ENCODE results near the gene WNT4. TPM values are rescaled to one million over a fixed set of nuclear protein-coding genes. Genes with fewer than 3 reads are reported as not detected.
A peak's percentile ranks its signal among the peaks of the same experiment; 100 is the strongest.

Gene WNT4
- total RNA-seq, 6 donors from 2014 or later = 1.0 to 3.2 (median 2.0) TPM

GRCh38 chr1:22131875-22132486 lies 10.9 kb downstream of the WNT4 start:
- ATAC-seq (ENCODE audit: low FRiP score in 2 of 2) (no peak), DNase-seq (peak; percentile 56 to 87)
- TF ChIP-seq CTCF (IDR thresholded peaks at IDR 0.05) = peak; percentile 61 to 89 (median 78)
- no peak for TF ChIP-seq POLR2AphosphoS5 (IDR thresholded peaks at IDR 0.05)

GRCh38 chr1:22131062-22131461 lies 11.8 kb downstream of the WNT4 start:
- TF ChIP-seq POLR2A (IDR thresholded peaks at IDR 0.05) (no peak), POLR2AphosphoS5 (IDR thresholded peaks at IDR 0.05) (no peak), CTCF (IDR thresholded peaks at IDR 0.05) (no peak), EP300 (IDR thresholded peaks at IDR 0.05) (no peak)
- ATAC-seq (ENCODE audit: low FRiP score in 2 of 2) = no peak

More at GRCh38 chr1:22131875-22132486, 10.9 kb downstream of the WNT4 start:
- 18 to 20% methylated on average over 2 to 10 of the region's 10 CpGs for WGBS, 2 donors
- Histone ChIP-seq H3K4me3 (no peak overlapping the region), H3K36me3 (no peaks in the 10 kb centered on the region), H3K27me3 (no peaks in the 10 kb centered on the region), H3K27ac (no peak overlapping the region), H3K4me1 (peaks cover 0 to 15% (median 5%) of the 10 kb centered on the region in 4 donors), H3K9me3 (no peaks in the 10 kb centered on the region)

GRCh38 chr1:22129501-22130117 lies 13.3 kb downstream of the WNT4 start:
- Histone ChIP-seq H3K27ac (no peak overlapping the region), H3K36me3 (no peaks in the 10 kb centered on the region), H3K4me1 (peaks cover 0 to 15% (median 5%) of the 10 kb centered on the region in 4 donors), H3K4me3 (no peak overlapping the region), H3K27me3 (no peaks in the 10 kb centered on the region), H3K9me3 (no peaks in the 10 kb centered on the region)
- peak in 1 of 2 donors; percentile 72 for DNase-seq
- TF ChIP-seq CTCF (IDR thresholded peaks at IDR 0.05) (no peak), EP300 (IDR thresholded peaks at IDR 0.05) (no peak), POLR2AphosphoS5 (IDR thresholded peaks at IDR 0.05) (no peak), POLR2A (IDR thresholded peaks at IDR 0.05) (no peak)
- 91 to 94% methylated on average over 24 to 28 of the region's 29 CpGs for WGBS, 2 donors
- ATAC-seq (ENCODE audit: low FRiP score in 2 of 2) = no peak

More at GRCh38 chr1:22131062-22131461, 11.8 kb downstream of the WNT4 start:
- H3K4me3 ChIP-seq = no peak overlapping the region
- no peaks in the 10 kb centered on the region for H3K27me3 ChIP-seq
- peaks cover 0 to 15% (median 5%) of the 10 kb centered on the region in 4 donors for H3K4me1 ChIP-seq
- 88 to 92% methylated on average over 4 of the region's 4 CpGs for WGBS, 2 donors
- no peaks in the 10 kb centered on the region for H3K36me3 ChIP-seq
- DNase-seq = no peak
- H3K27ac ChIP-seq = no peak overlapping the region
- no peaks in the 10 kb centered on the region for H3K9me3 ChIP-seq

GRCh38 chr1:22128392-22128791 lies 14.5 kb downstream of the WNT4 start:
- no peak overlapping the region for H3K27ac ChIP-seq
- 68 to 69% methylated on average over 12 of the region's 12 CpGs for WGBS, 2 donors
- H3K4me1 ChIP-seq = peaks cover 0 to 10% (median 5%) of the 10 kb centered on the region in 4 donors
- no peaks in the 10 kb centered on the region for H3K9me3 ChIP-seq
- no peaks in the 10 kb centered on the region for H3K36me3 ChIP-seq
- TF ChIP-seq CTCF (IDR thresholded peaks at IDR 0.05) (no peak), EP300 (IDR thresholded peaks at IDR 0.05) (no peak), POLR2AphosphoS5 (IDR thresholded peaks at IDR 0.05) (no peak), POLR2A (IDR thresholded peaks at IDR 0.05) (no peak)
- no peak overlapping the region for H3K4me3 ChIP-seq
- no peak for ATAC-seq (ENCODE audit: low FRiP score in 2 of 2)
- no peaks in the 10 kb centered on the region for H3K27me3 ChIP-seq
- no peak for DNase-seq

All from upper lobe of left lung (tissue), 6 donors.